ENCODE data around the gene WSB1.

The WSB1 gene

GRCh38 chr17:27360507-27360906 is 66.6 kb downstream of the WSB1 start:
- no peaks in the 10 kb centered on the region for H4K20me1 ChIP-seq (ENCODE audit: insufficient read depth, low read length, poor library complexity, severe bottlenecking)
- H3K9me3 ChIP-seq (ENCODE audit: insufficient read depth, low read depth, low read length): no peaks in the 10 kb centered on the region
- H3F3A ChIP-seq (ENCODE audit: low read depth): no peaks in the 10 kb centered on the region
- H3K36me3 ChIP-seq (ENCODE audit: insufficient read depth, low read length): no peaks in the 10 kb centered on the region
- no peaks in the 10 kb centered on the region for H3K9me2 ChIP-seq (replicated peaks; ENCODE audit: low read depth, low read length)
- peak overlapping the region; percentile 69 for H3K4me2 ChIP-seq (ENCODE audit: low read depth, low read length, poor library complexity, severe bottlenecking)
- H3K27me3 ChIP-seq (ENCODE audit: insufficient read depth, low read length, poor library complexity, severe bottlenecking): no peaks in the 10 kb centered on the region
- TF ChIP-seq CTCF (conservative IDR thresholded peaks at IDR 0.05; ENCODE audit: low read length) (no peak), EZH2phosphoT487 (IDR thresholded peaks at IDR 0.05; ENCODE audit: borderline replicate concordance) (no peak)
- H3K9ac ChIP-seq (ENCODE audit: low read depth, low read length, poor library complexity, severe bottlenecking): peak overlapping the region; percentile 39
- no peaks in the 10 kb centered on the region for H3K79me2 ChIP-seq (ENCODE audit: insufficient read depth, low read length)
- H3K4me1 ChIP-seq (ENCODE audit: insufficient read depth, low read length, poor library complexity, severe bottlenecking): peaks cover 23% of the 10 kb centered on the region
- H2AFZ ChIP-seq (ENCODE audit: low read length): peak overlapping the region; percentile 40; the same call in 1 of the 2 replicates
- peak overlapping the region; percentile 48 for H3K4me3 ChIP-seq (ENCODE audit: low read length, poor library complexity, severe bottlenecking)

DNA sequence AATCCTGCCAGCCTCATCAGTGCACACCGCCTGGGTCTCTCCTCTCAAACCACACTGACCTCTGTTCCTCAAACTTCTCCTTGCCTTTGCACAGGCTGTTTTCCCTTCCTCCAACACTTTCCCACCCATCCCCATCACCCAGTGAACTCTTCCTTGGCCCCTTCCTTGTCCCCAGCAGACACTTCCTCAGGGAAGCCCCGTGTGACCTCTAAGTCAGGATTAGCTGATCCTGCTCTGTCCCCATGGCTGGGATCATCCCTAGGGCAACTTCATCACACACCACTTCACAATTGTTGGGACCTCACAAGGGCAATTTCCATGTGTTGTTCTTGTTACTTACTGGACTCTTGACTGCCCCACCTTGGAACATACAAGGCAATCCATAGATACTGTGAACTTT is 67.8 kb downstream of the WSB1 start:
- no peaks in the 10 kb centered on the region for H3F3A ChIP-seq (ENCODE audit: low read depth)
- peaks cover 18% of the 10 kb centered on the region for H3K4me1 ChIP-seq (ENCODE audit: insufficient read depth, low read length, poor library complexity, severe bottlenecking)
- no peaks in the 10 kb centered on the region for H3K79me2 ChIP-seq (ENCODE audit: insufficient read depth, low read length)
- no peak overlapping the region for H2AFZ ChIP-seq (ENCODE audit: low read length)
- H3K9me3 ChIP-seq (ENCODE audit: insufficient read depth, low read depth, low read length): no peaks in the 10 kb centered on the region
- no peak for TF ChIP-seq EZH2phosphoT487 (IDR thresholded peaks at IDR 0.05; ENCODE audit: borderline replicate concordance)
- no peak for TF ChIP-seq CTCF (conservative IDR thresholded peaks at IDR 0.05; ENCODE audit: low read length)
- H3K36me3 ChIP-seq (ENCODE audit: insufficient read depth, low read length): no peaks in the 10 kb centered on the region
- no peaks in the 10 kb centered on the region for H3K9me2 ChIP-seq (replicated peaks; ENCODE audit: low read depth, low read length)
- H4K20me1 ChIP-seq (ENCODE audit: insufficient read depth, low read length, poor library complexity, severe bottlenecking): no peaks in the 10 kb centered on the region
- H3K27me3 ChIP-seq (ENCODE audit: insufficient read depth, low read length, poor library complexity, severe bottlenecking): no peaks in the 10 kb centered on the region
- no peak overlapping the region for H3K4me3 ChIP-seq (ENCODE audit: low read length, poor library complexity, severe bottlenecking)
- no peak overlapping the region for H3K4me2 ChIP-seq (ENCODE audit: low read depth, low read length, poor library complexity, severe bottlenecking)
- H3K9ac ChIP-seq (ENCODE audit: low read depth, low read length, poor library complexity, severe bottlenecking): no peak overlapping the region

DNA sequence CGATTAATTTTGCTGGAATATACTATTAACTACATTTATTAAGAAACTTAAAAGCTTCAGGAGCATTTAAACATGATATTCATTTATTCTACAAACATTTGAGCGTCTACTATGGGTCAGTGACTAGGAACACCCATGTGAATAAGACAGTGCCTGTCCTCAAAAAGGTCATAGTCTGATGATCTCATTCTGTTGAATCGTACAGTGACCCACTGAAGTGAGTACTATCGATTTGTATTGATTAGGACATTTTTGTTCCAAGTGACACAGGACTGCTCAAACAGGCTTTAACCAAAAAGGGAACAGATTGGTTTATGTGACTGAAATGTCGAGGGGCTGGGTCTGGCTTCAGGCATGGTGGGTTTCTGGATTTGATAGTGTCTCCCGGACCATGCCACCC is 68.6 kb downstream of the WSB1 start:
- H3K27me3 ChIP-seq (ENCODE audit: insufficient read depth, low read length, poor library complexity, severe bottlenecking): no peaks in the 10 kb centered on the region
- no peak overlapping the region for H3K4me3 ChIP-seq (ENCODE audit: low read length, poor library complexity, severe bottlenecking)
- H3K36me3 ChIP-seq (ENCODE audit: insufficient read depth, low read length): no peaks in the 10 kb centered on the region
- peaks cover 23% of the 10 kb centered on the region for H3K4me1 ChIP-seq (ENCODE audit: insufficient read depth, low read length, poor library complexity, severe bottlenecking)
- no peaks in the 10 kb centered on the region for H4K20me1 ChIP-seq (ENCODE audit: insufficient read depth, low read length, poor library complexity, severe bottlenecking)
- no peak for TF ChIP-seq EZH2phosphoT487 (IDR thresholded peaks at IDR 0.05; ENCODE audit: borderline replicate concordance)
- TF ChIP-seq CTCF (conservative IDR thresholded peaks at IDR 0.05; ENCODE audit: low read length): no peak
- no peak overlapping the region for H2AFZ ChIP-seq (ENCODE audit: low read length)
- H3K9ac ChIP-seq (ENCODE audit: low read depth, low read length, poor library complexity, severe bottlenecking): no peak overlapping the region
- no peaks in the 10 kb centered on the region for H3K9me3 ChIP-seq (ENCODE audit: insufficient read depth, low read depth, low read length)
- no peaks in the 10 kb centered on the region for H3K79me2 ChIP-seq (ENCODE audit: insufficient read depth, low read length)
- H3K9me2 ChIP-seq (replicated peaks; ENCODE audit: low read depth, low read length): no peaks in the 10 kb centered on the region
- no peaks in the 10 kb centered on the region for H3F3A ChIP-seq (ENCODE audit: low read depth)
- no peak overlapping the region for H3K4me2 ChIP-seq (ENCODE audit: low read depth, low read length, poor library complexity, severe bottlenecking)
